Effector memory CD8-positive, alpha-beta T cell (primary cell): ENCODE results near the gene EIF4A3.
A peak's percentile ranks its signal among the peaks of the same experiment; 100 is the strongest.

ENCODE experiments used
- ATAC-seq: fragments of 150-1000 bp; cut with Tn5 transposase; replicated peaks from 2 replicates; pipeline ENCODE4 v1.10.0; 2021; ENCODE audit warnings: mild to moderate bottlenecking, moderate library complexity
- DNase-seq, 3 experiments: peaks; one replicate each; pipeline ENCODE4 v3.0.0; 2021
- H3K27ac Mint-ChIP-seq, 2 donors: one replicate each; pipeline ENCODE4 v1.8.0; 2022; ENCODE audit warnings: mild to moderate bottlenecking in 2 of 2, mixed read lengths in 2 of 2, moderate library complexity in 2 of 2
- H3K27me3 Mint-ChIP-seq, 2 donors: one replicate each; pipeline ENCODE4 v1.8.0; 2022; ENCODE audit warnings: mixed read lengths in 2 of 2
- H3K36me3 Mint-ChIP-seq: one replicate; pipeline ENCODE4 v1.8.0; 2022; ENCODE audit warnings: mild to moderate bottlenecking, moderate library complexity, mixed read lengths; ENCODE audit not compliant: insufficient read depth
- H3K4me1 Mint-ChIP-seq, 2 donors: one replicate each; pipeline ENCODE4 v1.8.0; 2022; ENCODE audit warnings: low read depth in 2 of 2, mixed read lengths in 2 of 2
- H3K4me3 Mint-ChIP-seq, 2 donors: one replicate each; pipeline ENCODE4 v1.8.0; 2022; ENCODE audit warnings: mild to moderate bottlenecking in 2 of 2, mixed read lengths in 2 of 2, moderate library complexity in 2 of 2
- H3K9me3 Mint-ChIP-seq, 2 donors: one replicate each; pipeline ENCODE4 v1.8.0; 2022; ENCODE audit warnings: mixed read lengths in 2 of 2

The EIF4A3 gene

GRCh38 chr17:80101946-80102663 lies 44.8 kb downstream of the EIF4A3 start:
- H3K36me3 Mint-ChIP-seq = peaks cover 12% of the 10 kb centered on the region
- DNase-seq (no peak), ATAC-seq (peak; percentile 20)
- peaks cover 0 to 13% of the 10 kb centered on the region in 2 donors for H3K27me3 Mint-ChIP-seq
- H3K4me3 Mint-ChIP-seq = peak overlapping the region; percentile 89 to 90
- H3K4me1 Mint-ChIP-seq = peaks cover 16 to 20% of the 10 kb centered on the region in 2 donors
- H3K27ac Mint-ChIP-seq = peak overlapping the region; percentile 75 to 93
- no peaks in the 10 kb centered on the region for H3K9me3 Mint-ChIP-seq

GRCh38 chr17:80101011-80101945 lies 45.6 kb downstream of the EIF4A3 start, which contains the start of gene GAA:
Gene GAA (plus strand): TSS chr17:80101581. CDS start chr17:80104587, 3,006 bp downstream.
- peak within 1 kb of the TSS; percentile 89 to 90 for H3K4me3 Mint-ChIP-seq
- ATAC-seq (peak; percentile 88), DNase-seq (peak; percentile 86 to 93 (median 89))
- peaks cover 12% of the 10 kb centered on the region for H3K36me3 Mint-ChIP-seq
- peaks cover 16 to 20% of the 10 kb centered on the region in 2 donors for H3K4me1 Mint-ChIP-seq
- peak within 1 kb of the TSS; percentile 75 to 93 for H3K27ac Mint-ChIP-seq
- H3K9me3 Mint-ChIP-seq = no peaks in the 10 kb centered on the region
- H3K27me3 Mint-ChIP-seq = peaks cover 0 to 19% of the 10 kb centered on the region in 2 donors

DNA sequence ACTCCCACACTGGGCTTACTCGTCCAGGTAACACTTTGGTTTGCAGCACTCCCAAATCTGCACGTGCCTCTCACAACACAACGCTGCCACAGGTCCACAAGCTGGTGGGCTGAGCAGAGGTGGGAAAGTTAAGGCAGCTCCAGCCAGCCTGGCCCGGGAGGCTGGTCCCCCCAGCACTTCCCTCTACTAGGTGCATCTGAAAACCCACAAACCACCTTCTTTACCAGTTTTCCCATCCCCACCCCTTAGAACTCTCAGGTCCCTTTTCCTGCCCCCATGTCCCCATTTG lies 46.9 kb downstream of the EIF4A3 start:
- H3K4me3 Mint-ChIP-seq = peak overlapping the region; percentile 82 to 88
- peaks cover 16 to 20% of the 10 kb centered on the region in 2 donors for H3K4me1 Mint-ChIP-seq
- no peaks in the 10 kb centered on the region for H3K9me3 Mint-ChIP-seq
- peaks cover 0 to 26% of the 10 kb centered on the region in 2 donors for H3K27me3 Mint-ChIP-seq
- peaks cover 12% of the 10 kb centered on the region for H3K36me3 Mint-ChIP-seq
- no peak for DNase-seq
- no peak overlapping the region for H3K27ac Mint-ChIP-seq
- no peak for ATAC-seq

DNA sequence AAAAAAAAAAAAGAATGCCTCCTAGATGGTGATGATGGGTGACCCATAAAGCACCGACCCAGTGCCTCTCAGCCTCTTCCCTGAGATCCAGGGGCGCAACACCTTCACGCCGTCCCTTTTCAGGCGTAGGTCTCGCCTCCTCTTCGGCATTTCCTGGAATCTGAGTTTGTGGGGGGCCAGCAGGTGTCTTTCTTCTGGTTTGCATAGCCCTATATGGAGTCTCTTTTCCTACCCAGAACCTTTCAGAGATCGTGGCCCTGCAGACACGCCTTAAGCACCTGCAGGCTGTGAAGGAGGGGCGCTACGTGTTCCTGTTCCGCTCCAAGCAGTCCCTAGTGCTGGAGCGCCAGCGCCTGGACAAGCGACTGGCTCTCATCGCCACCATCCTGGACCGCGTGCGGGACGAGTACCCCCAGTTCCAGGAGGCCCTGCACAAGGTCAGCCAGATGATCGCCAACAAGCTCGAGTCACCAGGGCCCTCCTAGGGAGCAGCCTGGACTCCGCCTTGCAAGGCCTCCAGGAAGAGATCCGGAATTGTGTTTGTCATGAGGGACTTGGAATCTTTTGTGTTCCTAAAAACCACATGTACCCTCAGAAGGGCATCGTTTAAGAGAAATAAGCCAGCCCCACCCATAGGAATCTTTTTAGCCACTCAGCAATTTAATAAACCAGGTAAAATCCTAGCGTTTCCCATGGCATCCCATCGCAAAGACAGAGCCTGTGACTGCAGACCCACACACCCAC lies 47.5 kb downstream of the EIF4A3 start:
- peaks cover 0 to 29% of the 10 kb centered on the region in 2 donors for H3K27me3 Mint-ChIP-seq
- peaks cover 12% of the 10 kb centered on the region for H3K36me3 Mint-ChIP-seq
- no peak for ATAC-seq
- H3K4me3 Mint-ChIP-seq = peak overlapping the region; percentile 5 to 88
- H3K27ac Mint-ChIP-seq = no peak overlapping the region
- DNase-seq = no peak
- no peaks in the 10 kb centered on the region for H3K9me3 Mint-ChIP-seq
- H3K4me1 Mint-ChIP-seq = peaks cover 16 to 20% of the 10 kb centered on the region in 2 donors

GRCh38 chr17:80097844-80098691 lies 48.9 kb downstream of the EIF4A3 start:
- Mint-ChIP-seq H3K27me3 (peaks cover 0 to 29% of the 10 kb centered on the region in 2 donors), H3K27ac (no peak overlapping the region), H3K4me3 (no peak overlapping the region), H3K36me3 (peaks cover 12% of the 10 kb centered on the region), H3K9me3 (no peaks in the 10 kb centered on the region), H3K4me1 (peaks cover 16 to 17% of the 10 kb centered on the region in 2 donors)
- DNase-seq (no peak), ATAC-seq (no peak)

GRCh38 chr17:80097127-80097621 lies 49.8 kb downstream of the EIF4A3 start:
- no peaks in the 10 kb centered on the region for H3K9me3 Mint-ChIP-seq
- H3K27ac Mint-ChIP-seq = no peak overlapping the region
- peaks cover 12 to 16% of the 10 kb centered on the region in 2 donors for H3K4me1 Mint-ChIP-seq
- peaks cover 12% of the 10 kb centered on the region for H3K36me3 Mint-ChIP-seq
- ATAC-seq = no peak
- peaks cover 0 to 29% of the 10 kb centered on the region in 2 donors for H3K27me3 Mint-ChIP-seq
- no peak overlapping the region for H3K4me3 Mint-ChIP-seq
- no peak for DNase-seq

DNA sequence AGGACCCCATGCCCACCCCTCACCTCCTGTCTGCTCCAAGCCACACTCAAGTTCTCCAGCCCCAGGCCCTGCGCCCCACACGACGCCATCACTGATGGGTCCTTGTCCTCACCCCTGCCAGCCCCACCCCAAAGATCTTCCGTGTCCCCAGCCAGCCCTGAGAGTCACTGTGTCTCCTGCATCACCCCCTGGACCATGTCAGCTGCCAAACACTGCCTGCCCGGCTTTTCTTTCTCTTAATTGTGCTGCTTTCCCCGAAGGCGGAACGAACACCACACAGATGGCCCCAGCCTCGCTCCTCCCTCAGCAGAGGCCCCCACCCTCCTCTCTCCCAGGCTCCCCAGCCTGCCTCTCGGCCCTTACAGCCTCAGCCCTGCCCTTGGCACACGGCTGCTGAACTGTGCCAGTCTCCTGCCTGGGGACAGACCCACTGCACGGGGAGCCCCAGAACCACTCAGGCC lies 50.3 kb downstream of the EIF4A3 start:
- no peaks in the 10 kb centered on the region for H3K9me3 Mint-ChIP-seq
- H3K27me3 Mint-ChIP-seq = peaks cover 0 to 29% of the 10 kb centered on the region in 2 donors
- H3K27ac Mint-ChIP-seq = no peak overlapping the region
- peaks cover 6% of the 10 kb centered on the region for H3K36me3 Mint-ChIP-seq
- peaks cover 8 to 10% of the 10 kb centered on the region in 2 donors for H3K4me1 Mint-ChIP-seq
- DNase-seq (no peak), ATAC-seq (no peak)
- H3K4me3 Mint-ChIP-seq = no peak overlapping the region

GRCh38 chr17:80095844-80096475 lies 51.0 kb downstream of the EIF4A3 start:
- Mint-ChIP-seq H3K36me3 (peaks cover 6% of the 10 kb centered on the region), H3K9me3 (no peaks in the 10 kb centered on the region), H3K4me1 (peaks cover 8 to 9% of the 10 kb centered on the region in 2 donors), H3K27me3 (peaks cover 0 to 29% of the 10 kb centered on the region in 2 donors), H3K27ac (no peak overlapping the region), H3K4me3 (no peak overlapping the region)
- no peak for ATAC-seq
- DNase-seq = no peak

DNA sequence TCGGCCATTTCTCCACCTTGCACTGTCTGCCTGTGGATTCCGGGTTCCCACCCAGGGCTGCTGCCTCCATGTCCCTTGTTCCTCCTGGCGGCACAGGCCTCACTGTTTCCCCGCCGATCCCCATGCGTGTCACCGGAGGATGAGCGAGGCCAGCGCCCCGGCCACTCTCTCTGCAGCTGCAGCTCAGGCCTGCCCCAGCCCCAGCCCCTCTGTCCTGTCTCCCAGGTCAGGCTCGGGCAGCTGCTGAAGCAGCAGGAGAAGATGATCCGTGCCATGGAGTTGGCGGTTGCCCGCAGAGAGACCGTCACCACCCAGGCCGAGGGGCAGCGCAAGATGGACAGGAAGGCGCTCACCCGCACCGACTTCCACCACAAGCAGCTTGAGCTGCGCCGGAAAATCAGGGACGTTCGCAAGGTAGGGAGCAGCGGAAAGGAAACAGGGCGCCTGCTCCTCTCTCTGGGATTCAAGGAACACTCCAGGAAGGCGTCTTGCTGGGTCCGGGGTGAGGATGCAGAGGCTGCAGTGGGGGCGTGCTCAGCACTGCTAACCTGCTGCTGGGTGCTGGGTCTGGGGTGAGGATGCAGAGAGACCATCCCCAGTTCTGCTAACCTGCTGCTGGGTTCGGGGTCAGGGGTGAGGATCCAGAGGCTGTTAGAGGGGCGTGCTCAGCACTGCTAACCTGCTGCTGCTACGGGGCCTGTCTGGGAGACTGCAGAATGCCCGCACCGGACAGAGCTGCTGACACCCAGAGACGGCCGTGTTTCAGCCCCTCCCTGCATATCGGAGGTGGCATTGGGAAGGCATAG lies 51.7 kb downstream of the EIF4A3 start:
- peaks cover 1 to 2% of the 10 kb centered on the region in 2 donors for H3K4me1 Mint-ChIP-seq
- no peak overlapping the region for H3K27ac Mint-ChIP-seq
- no peak overlapping the region for H3K4me3 Mint-ChIP-seq
- peaks cover 0 to 29% of the 10 kb centered on the region in 2 donors for H3K27me3 Mint-ChIP-seq
- no peak for DNase-seq
- H3K9me3 Mint-ChIP-seq = no peaks in the 10 kb centered on the region
- no peak for ATAC-seq
- no peaks in the 10 kb centered on the region for H3K36me3 Mint-ChIP-seq

GRCh38 chr17:80092959-80093358 lies 54.0 kb downstream of the EIF4A3 start:
- ATAC-seq (no peak), DNase-seq (no peak)
- Mint-ChIP-seq H3K36me3 (no peaks in the 10 kb centered on the region), H3K4me1 (no peaks in the 10 kb centered on the region), H3K4me3 (no peak overlapping the region), H3K27ac (no peak overlapping the region), H3K9me3 (no peaks in the 10 kb centered on the region), H3K27me3 (peaks cover 0 to 33% of the 10 kb centered on the region in 2 donors)

DNA sequence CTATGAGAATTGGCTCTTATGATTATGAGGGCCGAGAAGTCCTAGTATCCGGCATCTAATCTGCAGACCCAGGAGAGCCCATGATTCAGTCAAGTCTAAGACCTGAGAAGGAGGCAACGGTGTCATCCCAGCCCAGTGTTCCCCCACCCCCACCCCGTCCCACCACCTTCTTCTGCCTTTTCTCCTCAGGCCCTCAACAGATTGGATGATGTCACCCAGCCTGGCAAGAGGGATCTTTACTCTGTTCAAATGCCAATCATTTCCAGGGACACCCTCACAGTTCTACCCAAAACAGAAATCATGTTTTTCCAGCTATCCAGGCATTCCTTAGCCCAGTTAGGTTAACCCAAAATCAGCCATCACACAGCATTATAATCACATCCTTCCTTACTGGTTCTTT lies 55.6 kb downstream of the EIF4A3 start:
- Mint-ChIP-seq H3K27ac (no peak overlapping the region), H3K4me3 (no peak overlapping the region), H3K27me3 (peaks cover 0 to 33% of the 10 kb centered on the region in 2 donors), H3K9me3 (no peaks in the 10 kb centered on the region), H3K4me1 (no peaks in the 10 kb centered on the region), H3K36me3 (no peaks in the 10 kb centered on the region)
- ATAC-seq = no peak
- no peak for DNase-seq
